ENCODE data around the gene TMTC2.

GRCh38 chr12:82883394-82884355, 197.0 kb downstream of the TMTC2 start:
- TF ChIP-seq CTCF (IDR thresholded peaks at IDR 0.05) (no peak), POLR2A (IDR thresholded peaks at IDR 0.05) (no peak)
